CD4-positive, alpha-beta T cell treated with Interleukin-2 at 100 ng/mL for 4 hours (primary cell): Measurements from ENCODE around the gene BPIFB6.

Experiments
- DNase-seq: peaks from one replicate; pipeline ENCODE4 v3.0.0-alpha.2; 2020; ENCODE audit warnings: low spot score

The BPIFB6 gene

DNA sequence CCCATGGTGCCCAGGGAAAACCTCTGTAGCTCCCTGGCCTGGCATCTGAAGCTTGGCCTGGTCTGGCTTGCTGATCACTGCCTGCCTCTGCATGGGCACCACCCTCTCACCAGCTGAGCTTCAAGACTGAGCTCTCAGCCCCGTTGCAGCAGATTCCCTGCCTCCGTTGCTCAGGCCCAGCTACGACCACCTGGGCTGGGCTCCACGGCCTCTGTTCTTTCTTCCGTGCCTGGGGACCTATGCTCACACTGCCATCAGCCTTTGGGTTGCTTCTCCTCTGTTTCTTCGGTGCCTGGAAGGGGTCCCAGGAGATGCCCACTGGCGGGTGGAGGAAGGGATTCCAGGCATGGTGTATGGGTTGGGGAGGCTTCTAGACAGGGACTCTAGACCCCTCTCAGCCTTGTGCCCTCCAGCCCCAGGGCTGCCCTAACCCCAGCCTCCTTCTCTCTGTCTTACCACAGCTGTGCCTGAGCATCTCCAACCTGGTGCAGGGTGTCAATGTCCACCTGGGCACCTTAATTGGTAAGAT is 14.8 kb upstream of the BPIFB6 start:
- no peak for DNase-seq

DNA sequence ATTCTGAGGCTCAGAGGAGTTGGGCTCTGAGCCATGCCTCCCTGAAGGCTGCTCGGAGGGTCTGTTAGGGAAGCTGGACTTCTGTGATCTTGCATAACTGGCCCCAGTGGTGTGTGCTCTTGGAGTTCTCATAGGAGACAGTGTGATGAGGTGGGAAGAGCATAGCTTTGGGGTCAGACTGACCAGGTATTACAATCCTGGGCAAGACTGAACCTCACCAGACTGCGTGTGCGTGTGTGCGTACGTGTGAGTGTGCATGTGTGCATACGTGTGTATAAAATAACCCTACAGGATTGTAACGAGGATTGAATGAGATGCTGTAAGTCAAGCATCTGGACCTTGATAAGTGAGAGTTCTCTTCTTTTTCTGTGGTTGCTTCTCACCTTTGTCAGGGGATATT is 13.9 kb upstream of the BPIFB6 start:
- no peak for DNase-seq

DNA sequence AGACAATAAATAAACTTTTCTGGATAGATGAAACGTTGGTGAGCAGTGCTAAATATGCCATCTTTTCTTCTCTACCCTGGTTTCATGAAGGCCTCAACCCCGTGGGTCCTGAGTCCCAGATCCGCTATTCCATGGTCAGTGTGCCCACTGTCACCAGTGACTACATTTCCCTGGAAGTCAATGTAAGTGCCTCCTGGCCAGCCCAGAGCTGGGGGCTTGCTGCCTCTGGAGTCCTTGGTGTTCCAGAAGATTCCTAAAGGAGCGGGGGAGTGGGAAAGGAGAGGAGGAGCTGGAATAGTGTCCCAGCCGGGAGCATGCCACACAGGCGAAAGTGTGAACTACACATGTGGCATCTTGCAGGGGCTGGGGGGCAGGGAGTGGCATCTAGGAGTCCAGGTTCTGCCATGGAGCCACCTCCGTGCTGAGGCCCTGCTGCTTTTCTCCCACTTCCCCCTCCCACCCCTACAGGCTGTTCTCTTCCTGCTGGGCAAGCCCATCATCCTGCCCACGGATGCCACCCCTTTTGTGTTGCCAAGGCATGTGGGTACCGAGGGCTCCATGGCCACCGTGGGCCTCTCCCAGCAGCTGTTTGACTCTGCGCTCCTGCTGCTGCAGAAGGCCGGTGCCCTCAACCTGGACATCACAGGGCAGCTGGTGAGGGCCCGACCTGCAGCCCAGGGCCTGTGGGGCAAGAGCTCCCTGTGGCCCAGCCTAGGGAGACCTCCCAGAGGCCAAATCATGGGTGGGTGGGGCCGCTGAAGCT is 13.1 kb upstream of the BPIFB6 start:
- DNase-seq, result no peak

DNA sequence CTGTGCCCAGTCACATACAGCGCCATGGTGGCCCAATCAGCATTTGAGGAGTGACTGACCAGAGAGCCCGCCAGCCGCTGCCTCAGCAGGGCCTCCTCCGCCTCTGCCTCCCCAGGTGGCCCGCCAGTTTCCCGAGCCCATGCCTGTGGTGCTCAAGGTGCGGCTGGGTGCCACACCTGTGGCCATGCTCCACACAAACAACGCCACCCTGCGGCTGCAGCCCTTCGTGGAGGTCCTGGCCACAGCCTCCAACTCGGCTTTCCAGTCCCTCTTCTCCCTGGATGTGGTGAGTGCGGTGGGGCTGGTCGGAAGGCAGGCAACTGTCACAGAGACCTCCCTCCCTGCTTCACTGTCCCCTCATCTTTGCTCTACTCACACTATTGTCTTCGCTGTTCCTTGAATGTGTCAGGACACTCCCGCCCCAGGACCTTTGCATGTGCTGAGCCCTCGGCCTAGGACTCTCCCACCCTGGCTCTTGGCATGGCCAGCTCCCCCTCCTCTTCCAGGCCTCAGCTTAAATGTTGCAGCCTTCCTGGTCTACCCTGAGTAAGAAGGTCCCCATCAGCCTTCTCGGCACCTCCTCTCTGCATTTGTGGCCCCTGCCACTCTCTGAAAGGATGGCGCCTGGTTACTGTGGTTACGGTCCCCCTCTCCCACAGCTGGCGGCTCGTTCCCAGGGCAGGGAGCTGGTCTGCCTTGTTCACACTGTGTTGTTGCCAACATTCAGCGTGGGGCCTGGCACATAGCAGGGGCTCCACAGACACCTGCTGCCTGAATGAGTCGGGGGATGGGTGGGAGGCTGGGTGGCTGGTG is 11.8 kb upstream of the BPIFB6 start:
- DNase-seq, result no peak

DNA sequence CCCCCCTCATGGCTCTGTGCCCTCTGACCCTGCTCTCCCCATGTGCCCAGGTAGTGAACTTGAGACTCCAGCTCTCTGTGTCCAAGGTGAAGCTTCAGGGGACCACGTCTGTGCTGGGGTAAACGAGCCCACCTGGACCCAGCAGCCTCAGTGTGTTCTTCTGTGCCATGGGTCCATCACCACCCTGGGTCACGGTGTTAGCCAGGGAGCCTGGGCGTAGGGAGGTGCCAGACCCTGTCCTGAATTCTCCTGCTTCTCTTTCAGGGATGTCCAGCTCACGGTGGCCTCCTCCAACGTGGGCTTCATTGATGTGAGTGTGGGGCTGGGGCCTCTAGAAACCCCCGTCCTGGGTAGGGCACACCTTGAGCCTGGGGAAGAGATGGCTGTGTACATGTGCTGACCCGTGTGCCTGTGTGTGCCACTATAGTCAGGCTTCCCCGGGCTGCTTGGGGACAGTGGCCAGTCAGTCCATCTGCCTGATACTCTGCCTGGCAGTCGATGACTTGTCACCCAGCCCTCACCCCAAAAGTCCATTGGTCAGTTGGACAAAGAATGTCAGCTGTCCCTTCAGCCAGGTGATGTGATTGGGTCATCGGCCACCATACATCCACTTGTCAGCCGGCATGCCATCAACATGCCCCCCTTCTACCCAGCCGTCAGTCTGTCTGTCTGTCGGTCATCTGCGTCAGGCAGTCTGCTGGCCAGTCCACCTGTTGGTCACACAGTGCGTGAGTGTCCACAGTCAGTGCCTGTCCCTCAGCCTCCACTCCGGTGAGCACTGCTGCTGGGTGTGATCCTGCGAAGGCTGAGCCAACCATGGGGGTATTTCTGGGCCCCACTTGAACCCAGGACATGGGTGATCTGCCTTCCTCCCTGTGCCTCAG is 10.9 kb upstream of the BPIFB6 start:
- no peak for DNase-seq

DNA sequence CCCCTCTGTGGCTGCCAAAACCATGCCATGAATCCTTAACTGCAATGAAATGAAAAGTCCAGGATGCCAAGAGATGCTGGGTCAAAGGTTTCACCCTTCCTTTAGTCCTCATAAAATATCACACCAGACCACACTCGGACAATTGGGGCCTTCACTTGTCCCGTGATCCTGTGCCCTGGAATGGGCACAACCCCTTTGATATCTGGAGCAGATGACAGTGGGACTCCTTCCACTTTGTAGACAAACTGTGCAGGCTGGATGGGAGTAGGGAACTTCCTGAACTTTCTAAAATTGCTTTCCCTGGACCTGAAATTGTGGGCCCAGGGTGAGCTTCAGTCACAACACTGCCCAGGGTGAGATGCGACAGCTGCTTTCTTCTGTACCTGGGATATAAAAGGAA is 9.6 kb upstream of the BPIFB6 start:
- no peak for DNase-seq

DNA sequence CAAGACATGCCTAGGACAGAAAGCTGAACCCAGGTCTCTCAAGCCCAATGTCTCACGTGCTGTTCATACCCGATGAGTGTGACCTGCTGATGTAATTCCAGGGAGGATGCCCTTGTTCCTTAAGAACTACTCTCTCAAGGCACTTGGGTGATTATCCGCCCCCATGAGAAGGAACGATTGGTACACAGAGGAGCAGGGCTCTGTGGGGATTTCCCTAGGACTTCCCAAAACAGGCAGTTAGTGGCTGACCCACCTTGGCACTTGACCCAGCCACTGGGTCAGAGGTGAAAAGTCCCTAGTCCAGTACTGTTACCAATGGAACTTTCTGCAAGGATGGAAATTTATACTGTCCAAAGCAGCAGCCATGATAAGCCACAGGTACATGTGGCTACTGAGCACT is 9.2 kb upstream of the BPIFB6 start:
- no peak for DNase-seq

DNA sequence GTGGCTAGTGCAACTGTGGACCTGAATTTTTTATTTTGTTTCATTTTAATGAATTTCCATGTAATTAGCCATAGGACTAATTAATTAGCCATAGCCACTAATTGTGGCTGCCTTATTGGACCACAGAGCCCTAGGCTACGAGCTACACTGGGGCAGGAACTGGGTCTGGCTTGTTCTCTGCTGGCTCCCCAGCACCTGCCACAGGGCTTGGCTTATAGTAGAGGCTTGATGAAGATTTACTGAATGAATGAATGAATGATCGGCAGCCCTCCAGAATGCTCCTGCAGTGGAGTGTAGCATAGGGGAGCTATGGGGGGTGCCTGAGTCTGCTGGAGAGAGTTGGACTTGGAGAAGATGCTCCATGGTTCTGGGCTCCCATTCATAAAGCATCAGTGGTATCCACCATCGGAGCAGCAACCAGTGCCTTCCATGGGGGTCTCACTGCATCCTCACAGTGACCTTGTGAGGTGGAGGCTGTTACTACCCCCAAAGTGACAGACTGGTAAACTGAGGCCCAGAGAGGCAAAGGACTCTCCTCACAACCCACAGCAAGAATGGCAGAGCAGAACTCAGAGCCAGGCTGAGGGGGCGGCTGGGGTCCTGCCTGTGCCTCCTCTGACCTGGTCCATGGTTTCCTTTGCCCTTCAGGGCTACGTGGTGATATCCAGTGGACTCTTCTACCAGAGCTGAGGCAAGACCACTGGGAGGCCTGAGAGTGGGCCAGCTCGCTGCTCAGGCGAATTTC is 8.6 kb upstream of the BPIFB6 start:
- no peak for DNase-seq

DNA sequence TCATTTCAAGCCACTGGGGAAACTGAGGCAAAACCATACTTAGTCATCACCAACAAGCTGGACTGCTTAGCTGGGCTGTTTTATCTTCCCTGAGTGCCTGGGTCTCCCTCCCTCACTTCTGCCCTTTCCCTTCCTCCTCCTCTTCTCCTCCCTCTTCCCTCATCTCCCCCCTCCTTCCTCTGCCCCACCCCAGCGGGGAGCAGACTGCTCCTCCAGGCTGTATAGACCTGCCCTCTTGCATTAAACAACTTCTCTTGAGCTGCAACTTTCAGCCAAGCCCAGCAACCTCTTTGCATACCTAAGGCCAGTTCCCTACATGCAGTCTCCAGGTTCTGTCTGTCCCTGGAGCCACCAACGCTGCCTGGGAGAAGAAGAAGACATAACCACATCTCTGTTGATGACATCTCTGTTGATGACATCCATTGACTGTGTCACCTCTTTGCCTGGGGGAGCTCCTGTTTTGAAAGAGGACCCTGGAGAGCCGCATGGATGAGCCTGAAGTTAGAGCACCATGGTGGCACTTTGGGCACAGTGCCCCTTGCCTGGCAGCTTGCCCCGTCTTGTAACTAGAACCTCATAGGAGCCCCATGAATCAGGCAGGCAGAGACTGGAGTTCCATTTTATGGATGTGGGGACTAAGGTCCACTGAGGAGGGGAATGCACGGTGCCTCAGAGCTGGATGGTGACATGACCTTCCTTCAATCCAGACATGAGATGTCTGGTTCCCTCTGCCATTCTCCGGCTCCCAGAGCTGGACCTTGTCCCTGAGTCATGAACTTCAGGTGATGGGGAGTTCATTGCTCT is 7.8 kb upstream of the BPIFB6 start:
- DNase-seq, result no peak

DNA sequence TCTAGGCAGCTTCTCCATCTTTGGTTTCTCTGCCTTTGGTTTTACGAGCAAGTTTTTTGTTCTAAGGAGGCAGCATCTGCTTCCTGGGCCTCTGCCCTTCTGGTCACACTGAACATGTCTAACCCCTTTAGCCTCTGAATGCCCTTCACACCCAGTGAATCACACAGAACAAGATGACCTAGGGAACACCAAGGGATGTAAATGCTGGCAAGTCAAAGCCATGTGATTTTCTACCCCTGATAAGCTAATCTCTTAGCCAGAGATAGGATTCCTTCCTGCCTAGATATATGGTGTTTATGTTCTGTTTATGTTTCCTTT is 7.2 kb upstream of the BPIFB6 start:
- DNase-seq, result no peak

DNA sequence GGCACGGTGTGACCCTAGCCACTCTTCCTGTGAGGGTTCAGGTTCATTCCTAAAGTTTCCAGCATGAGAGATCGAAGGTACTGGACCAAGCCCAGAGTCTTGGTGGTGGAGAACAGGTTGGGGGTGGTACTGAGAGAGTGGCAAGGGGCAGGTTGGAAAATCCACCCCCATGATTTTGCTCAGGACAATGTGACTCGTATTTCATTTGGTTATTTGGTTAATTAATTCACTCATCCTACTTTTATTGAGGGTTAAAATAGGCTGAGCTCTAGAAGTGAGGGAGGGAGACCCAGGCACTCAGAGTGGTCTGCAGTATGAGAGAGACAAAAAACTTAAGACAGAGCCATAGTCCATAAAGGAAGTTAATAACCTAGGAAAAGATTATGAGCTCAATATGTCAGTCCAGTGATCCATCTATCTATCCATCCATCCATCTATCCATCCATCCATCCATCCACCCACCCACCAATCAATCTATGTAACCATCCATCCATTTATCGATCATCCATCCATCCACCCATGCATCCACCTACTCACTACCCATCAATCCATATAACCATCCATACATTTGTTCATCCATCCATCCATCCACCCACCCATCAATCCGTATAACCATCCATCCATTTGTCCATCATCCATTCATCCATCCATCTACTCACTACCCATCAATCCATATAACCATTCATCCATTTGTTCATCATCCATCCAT is 6.7 kb upstream of the BPIFB6 start:
- DNase-seq, result no peak

DNA sequence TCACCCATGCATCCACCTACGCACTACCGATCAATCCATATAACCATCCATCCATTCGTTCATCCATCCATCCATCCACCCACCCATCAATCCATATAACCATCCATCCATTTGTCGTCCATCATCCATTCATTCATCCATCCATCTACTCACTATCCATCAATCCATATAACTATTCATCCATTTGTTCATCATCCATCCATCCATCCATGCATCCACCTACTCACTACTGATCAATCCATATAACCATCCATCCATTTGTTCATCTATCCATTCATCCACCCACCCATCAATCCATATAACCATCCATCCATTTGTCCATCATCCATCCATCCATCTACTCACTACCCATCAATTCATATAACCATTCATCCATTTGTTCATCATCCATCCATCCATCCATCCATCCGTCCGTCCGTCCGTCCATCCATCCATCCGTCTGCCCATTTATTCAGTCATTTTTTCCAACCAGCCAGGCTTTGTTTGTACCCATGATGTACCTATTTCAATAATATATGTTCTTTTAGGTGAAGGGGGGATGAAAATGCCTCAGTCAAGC is 6.1 kb upstream of the BPIFB6 start:
- no peak for DNase-seq

DNA sequence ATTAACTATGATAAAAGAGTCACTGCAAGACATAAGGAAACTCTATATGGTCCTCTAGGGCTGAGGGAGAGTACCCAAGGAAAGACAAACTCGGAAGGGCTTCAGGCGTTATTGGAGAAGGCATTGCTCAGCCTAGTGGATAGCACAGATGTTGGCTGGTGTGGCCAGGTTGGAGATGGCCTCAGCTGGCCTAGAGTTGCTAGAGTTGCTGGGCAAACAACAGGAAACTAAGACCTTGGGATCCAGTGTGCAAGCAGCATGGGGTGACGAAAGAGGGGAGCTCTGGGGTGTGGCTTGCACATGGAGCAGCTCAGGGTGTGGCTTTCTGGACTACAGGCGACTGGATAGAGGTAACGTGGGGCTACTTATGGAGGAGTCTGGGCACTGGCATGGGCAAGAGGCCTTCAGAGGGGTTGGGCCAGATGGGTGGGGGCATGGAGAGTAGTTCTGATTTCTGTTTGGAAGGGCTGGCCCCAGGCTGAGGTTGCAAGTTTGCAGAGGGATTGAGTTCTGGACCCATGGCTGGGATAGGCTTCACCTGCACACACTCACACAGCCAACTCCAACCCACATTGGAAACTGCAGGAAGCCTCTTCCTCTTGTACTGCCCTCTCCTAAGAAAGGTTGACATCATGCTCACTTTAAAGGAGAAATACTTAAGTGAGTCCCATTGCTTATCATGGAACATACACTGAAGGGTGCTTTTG is 5.2 kb upstream of the BPIFB6 start:
- DNase-seq, result no peak

DNA sequence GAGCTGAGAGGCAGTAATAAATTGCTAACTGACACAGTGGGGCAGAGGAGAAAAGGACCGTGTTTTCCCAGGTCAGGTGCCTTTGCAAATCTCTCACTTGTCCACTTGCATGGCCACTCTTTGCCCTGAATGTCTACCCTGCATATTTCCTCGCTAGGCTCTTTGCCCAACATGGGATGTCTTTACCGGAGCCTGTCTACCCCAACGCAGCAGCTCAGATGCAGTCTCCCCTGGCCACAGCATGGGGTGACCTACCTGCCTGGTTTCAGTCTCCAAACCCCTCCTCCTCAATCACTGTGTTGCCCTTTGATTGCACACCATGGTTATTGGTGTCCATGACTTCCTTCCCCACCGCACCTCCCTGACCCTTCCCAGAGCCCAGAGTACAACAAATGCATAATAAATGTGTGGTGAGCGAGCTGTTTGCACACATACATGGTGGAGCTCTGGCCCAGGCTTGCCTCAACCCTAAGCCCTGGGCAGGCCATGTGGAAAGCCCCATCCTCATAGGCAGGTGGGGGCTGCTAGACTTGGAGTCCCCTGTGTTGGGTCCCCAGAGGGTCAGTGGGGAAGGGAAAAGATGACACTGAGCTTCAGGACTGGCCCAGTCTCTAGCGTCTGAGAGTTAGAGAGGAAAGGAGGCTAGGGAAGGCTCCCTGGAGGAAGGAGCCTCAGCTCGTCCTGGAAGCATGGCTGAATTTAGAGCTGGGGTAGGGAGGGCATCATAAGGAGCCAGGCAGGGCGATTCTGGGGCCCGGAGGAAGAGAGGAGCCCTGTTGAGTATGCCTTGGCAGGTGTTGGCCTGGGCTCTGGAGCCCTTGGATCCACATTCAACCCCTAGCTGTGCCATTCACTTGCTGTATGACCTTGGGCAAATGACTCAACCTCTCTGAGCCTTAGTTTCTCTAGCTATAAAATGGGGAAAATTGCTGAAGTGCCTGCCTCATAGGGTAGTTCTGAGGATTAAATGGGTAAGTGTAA is 4.4 kb upstream of the BPIFB6 start:
- DNase-seq, result no peak

DNA sequence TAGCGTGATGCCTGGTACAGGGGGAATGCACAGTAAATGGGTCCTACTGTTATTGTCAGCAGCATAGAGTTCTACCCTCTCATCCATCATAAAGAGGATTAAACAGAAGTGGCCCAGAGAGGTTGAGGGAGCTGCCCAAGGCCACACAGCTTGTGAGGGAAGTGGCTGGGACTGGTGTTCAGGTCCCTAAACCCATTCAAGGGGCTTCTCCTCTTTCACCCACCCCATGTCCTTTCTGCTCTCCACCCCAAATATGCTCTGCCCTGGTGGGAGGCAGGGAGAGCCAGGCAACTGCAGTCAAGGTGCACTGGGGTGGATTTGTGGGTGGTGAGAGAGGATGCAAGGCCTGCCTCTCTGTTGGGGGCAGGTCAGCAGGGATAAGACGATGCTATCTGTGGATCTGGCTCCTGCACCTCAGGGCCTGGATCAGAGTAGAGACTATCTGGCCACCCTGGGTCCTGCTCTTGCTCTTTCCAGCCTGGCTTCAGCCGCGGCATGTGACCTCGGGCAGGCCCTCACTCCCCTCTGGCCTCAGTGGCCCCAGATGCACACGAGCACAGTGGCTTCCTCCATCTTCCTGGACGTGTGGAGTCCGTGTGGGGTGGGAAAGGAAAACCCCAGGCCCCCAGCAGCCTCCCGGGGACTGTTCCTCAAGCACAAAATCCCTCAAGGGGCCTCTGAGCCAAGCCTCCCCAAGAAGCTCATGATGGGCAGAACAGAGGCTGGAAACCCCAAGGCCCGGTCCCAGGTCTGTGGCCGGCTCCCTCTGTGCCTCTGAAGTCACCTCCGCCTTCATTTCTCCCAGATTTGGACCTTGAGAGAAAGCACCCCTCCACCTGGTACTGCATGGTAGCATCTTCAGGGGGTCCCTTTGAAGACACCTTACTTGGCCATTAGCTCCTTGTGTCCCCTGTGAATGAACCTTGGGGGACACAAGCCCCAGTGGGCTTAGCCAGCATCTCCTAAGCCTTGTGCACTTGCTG is 3.4 kb upstream of the BPIFB6 start:
- no peak for DNase-seq

DNA sequence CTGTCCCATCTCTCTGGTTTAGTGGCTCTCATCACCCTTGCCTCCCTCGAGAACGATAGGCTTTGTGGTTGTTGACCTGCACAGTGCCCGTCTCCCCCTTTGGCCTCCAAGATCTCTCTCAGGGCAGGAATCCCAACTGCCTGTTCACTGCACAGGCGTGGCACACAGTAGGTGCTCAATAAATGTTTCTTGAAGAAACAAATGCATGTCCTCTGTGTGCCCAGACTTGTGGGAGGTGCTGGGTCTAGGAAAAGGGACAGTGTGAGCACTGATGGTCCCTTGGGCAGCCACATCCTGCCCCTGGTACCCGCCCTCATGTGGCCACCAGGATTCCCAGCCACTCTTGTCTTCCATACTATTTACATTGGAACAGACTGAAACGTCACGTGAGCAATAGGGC is 2.6 kb upstream of the BPIFB6 start:
- no peak for DNase-seq

DNA sequence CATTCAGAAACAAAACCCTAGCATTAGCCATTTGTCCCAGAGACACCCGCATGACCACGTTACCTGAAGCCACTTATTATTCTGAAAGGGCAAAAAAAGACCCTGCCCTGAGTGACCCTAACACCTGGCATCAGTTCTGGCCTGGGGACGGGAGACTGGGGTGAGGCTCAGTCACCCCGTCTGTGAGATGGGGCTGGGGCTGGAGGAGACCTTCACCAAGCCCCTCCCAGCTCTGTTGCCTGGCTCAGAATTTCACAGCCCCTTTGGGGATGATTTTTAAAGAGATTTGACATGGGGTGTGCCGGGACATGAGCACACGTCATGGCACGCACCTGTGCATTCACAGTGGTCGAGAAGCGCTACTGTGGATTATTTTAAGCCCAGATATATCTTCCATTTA is 1.4 kb upstream of the BPIFB6 start:
- DNase-seq, result no peak
